Nephron (organoid): ENCODE results near the gene PRKAA1.
A peak's percentile ranks its signal among the peaks of the same experiment; 100 is the strongest.
"Not testable (repeated sequence)": the region's sequence is repeated elsewhere in the genome, so short reads cannot be mapped to it uniquely, and the experiment has no call there.

Source experiments
- H3K27ac Mint-ChIP-seq, 3 experiments: 2 replicates each; pipeline ENCODE4 v1.8.0; 2020; ENCODE audit warnings: mixed read lengths in 3 of 3, mild to moderate bottlenecking in 2 of 3, moderate library complexity in 1 of 3
- H3K27me3 Mint-ChIP-seq: 2 replicates; pipeline ENCODE4 v1.8.0; 2021; ENCODE audit warnings: low read depth, mild to moderate bottlenecking, moderate library complexity, mixed read lengths
- H3K36me3 Mint-ChIP-seq: 2 replicates; pipeline ENCODE4 v1.8.0; 2020; ENCODE audit warnings: low read depth, mixed read lengths
- H3K4me1 Mint-ChIP-seq: 2 replicates; pipeline ENCODE4 v1.8.0; 2020; ENCODE audit warnings: mixed read lengths
- H3K4me3 Mint-ChIP-seq, 3 experiments: 2 replicates each; pipeline ENCODE4 v1.8.0; 2020; ENCODE audit warnings: mild to moderate bottlenecking in 3 of 3, mixed read lengths in 3 of 3, moderate library complexity in 2 of 3
- H3K9me3 Mint-ChIP-seq: 2 replicates; pipeline ENCODE4 v1.8.0; 2020; ENCODE audit warnings: mixed read lengths
- CTCF ChIP-seq, 3 experiments: fragments of 200-600 bp; sonication (generic); IDR thresholded peaks; one replicate each; pipeline ENCODE4 v1.5.0; 2021; ENCODE audit warnings: antibody characterized with exemption in 3 of 3; ENCODE audit not compliant: unreplicated experiment in 3 of 3

The PRKAA1 gene

DNA sequence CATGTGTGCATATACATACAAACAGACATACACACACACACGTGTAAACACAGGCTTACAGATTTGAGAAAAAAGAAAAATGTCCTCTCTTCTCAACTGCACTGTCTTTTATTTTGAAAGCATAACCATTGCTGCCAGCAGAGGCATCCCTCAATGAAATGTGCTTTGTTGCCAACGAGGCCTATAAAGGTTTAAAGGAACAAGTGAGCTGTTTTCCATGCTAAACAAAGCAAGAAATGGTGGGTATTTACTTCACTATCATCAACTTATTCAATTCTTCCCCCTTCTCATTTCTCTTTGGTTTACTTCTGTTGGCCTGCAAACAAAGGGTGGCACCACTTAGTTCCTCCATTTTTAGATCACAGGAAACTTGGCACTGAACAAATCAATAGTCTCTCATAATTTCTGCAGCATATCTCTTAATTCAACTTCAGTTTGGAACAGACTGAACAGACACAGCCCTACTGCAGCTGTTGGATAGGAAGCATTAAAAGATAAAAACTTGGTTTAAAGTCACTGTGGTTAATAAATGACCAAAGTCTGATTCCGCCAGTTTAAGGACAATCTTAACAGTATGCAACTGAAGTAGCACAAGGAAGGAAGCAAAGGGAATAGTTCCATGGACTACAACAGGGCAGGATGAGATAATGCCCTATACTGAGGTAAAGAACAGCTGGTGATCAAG, 64.2 kb downstream of the PRKAA1 start:
- Mint-ChIP-seq H3K27me3 (no peaks in the 10 kb centered on the region), H3K9me3 (no peaks in the 10 kb centered on the region), H3K27ac (peak overlapping the region; percentile 67 to 85 (median 83)), H3K4me3 (no peak overlapping the region), H3K36me3 (peaks cover 14% of the 10 kb centered on the region), H3K4me1 (peaks cover 19% of the 10 kb centered on the region)
- no peak for TF ChIP-seq CTCF (IDR thresholded peaks at IDR 0.05; ENCODE audit: unreplicated experiment in 3 of 3)

- H3K27ac Mint-ChIP-seq, result peak overlapping the region in 1 of 3 experiments; percentile 85
- no peak for TF ChIP-seq CTCF (IDR thresholded peaks at IDR 0.05; ENCODE audit: unreplicated experiment in 3 of 3)
- peaks cover 19% of the 10 kb centered on the region for H3K4me1 Mint-ChIP-seq
- H3K4me3 Mint-ChIP-seq, result no peak overlapping the region
- H3K36me3 Mint-ChIP-seq, result peaks cover 13% of the 10 kb centered on the region
- H3K9me3 Mint-ChIP-seq, result no peaks in the 10 kb centered on the region
- no peaks in the 10 kb centered on the region for H3K27me3 Mint-ChIP-seq
These were observed 64.7 kb downstream of the PRKAA1 start for GRCh38 chr5:40733434-40733833.

GRCh38 chr5:40722497-40722911, 75.7 kb downstream of the PRKAA1 start:
- not testable (repeated sequence) for H3K27ac Mint-ChIP-seq, H3K27me3 Mint-ChIP-seq, H3K4me1 Mint-ChIP-seq, H3K4me3 Mint-ChIP-seq
- H3K9me3 Mint-ChIP-seq, result peaks cover 32% of the 10 kb centered on the region
- peaks cover 84% of the 10 kb centered on the region for H3K36me3 Mint-ChIP-seq

- no peak for TF ChIP-seq CTCF (IDR thresholded peaks at IDR 0.05; ENCODE audit: unreplicated experiment in 3 of 3)
- Mint-ChIP-seq H3K9me3 (peaks cover 29% of the 10 kb centered on the region), H3K4me1 (no peaks in the 10 kb centered on the region), H3K4me3 (no peak overlapping the region), H3K27ac (no peak overlapping the region), H3K36me3 (peaks cover 75% of the 10 kb centered on the region), H3K27me3 (no peaks in the 10 kb centered on the region)
These were observed 78.1 kb downstream of the PRKAA1 start for GRCh38 chr5:40720069-40720468.

GRCh38 chr5:40717281-40717680, 80.9 kb downstream of the PRKAA1 start:
- Mint-ChIP-seq H3K27me3 (no peaks in the 10 kb centered on the region), H3K4me3 (no peak overlapping the region), H3K9me3 (peaks cover 23% of the 10 kb centered on the region), H3K4me1 (no peaks in the 10 kb centered on the region), H3K36me3 (peaks cover 56% of the 10 kb centered on the region), H3K27ac (peak overlapping the region in 2 of 3 experiments; percentile 60 to 62)
- TF ChIP-seq CTCF (IDR thresholded peaks at IDR 0.05; ENCODE audit: unreplicated experiment in 3 of 3), result no peak

- Mint-ChIP-seq H3K36me3 (peaks cover 54% of the 10 kb centered on the region), H3K9me3 (peaks cover 19% of the 10 kb centered on the region)
These were observed 81.6 kb downstream of the PRKAA1 start for GRCh38 chr5:40716590-40716989.

More at GRCh38 chr5:40716590-40716989, 81.6 kb downstream of the PRKAA1 start:
- Mint-ChIP-seq H3K4me1 (no peaks in the 10 kb centered on the region), H3K27ac (no peak overlapping the region), H3K4me3 (no peak overlapping the region), H3K27me3 (no peaks in the 10 kb centered on the region)
- no peak for TF ChIP-seq CTCF (IDR thresholded peaks at IDR 0.05; ENCODE audit: unreplicated experiment in 3 of 3)
